HG03558 (cell line): ENCODE data around the gene FBLN2.

Source experiments
- ATAC-seq: cut with Tn5 transposase; IDR thresholded peaks from one replicate; pipeline ENCODE4 v1.9.1; 2021; ENCODE audit warnings: moderate number of reproducible peaks; ENCODE audit not compliant: unreplicated experiment; ENCODE audit errors: extremely low read depth

The FBLN2 gene

GRCh38 chr3:13575459-13576061 is 26.6 kb downstream of the FBLN2 start:
- no peak for ATAC-seq

- no peak for ATAC-seq
Observed at GRCh38 chr3:13577181-13578121, 28.5 kb downstream of the FBLN2 start.

DNA sequence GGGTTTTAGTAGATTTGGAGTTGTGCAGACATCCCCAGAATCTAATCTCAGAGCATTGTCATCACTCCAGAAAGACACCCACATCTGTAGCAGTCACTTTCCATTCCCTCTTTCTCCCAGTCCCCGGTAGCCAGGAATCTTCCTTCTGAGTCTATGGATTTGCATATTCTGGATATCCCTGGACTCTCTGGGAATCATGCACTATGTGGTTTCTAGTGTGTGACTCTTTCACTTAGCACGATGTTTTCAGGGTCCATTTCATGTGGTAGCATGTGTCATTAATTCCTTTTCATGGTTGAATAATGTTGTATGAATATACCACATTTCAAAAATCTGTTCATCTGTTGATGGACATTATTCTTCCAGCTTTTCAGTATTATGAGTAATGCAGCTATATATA is 29.3 kb downstream of the FBLN2 start:
- ATAC-seq = no peak

DNA sequence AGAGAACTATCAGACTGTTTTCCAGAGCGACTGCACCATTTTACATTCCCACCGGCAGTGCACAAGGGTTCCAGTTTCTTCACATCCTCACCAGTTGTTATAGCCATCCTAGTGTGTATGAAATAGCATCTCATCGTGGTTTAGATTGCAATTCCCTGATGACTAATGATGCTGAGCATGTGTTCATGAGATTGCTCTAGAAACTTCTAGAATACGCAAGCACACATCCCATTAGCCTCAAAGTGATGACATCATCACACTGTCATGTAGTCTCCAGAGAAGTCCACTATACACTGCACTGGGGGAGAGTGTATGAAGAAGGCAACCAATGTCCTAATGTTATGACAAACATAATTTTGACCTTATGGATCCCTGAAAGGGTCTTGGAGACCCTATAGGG is 30.1 kb downstream of the FBLN2 start:
- ATAC-seq = no peak

- ATAC-seq = no peak
Observed at GRCh38 chr3:13580256-13581023, 31.5 kb downstream of the FBLN2 start.

GRCh38 chr3:13581485-13582365 is 32.8 kb downstream of the FBLN2 start:
- ATAC-seq = no peak

GRCh38 chr3:13582366-13583250 is 33.7 kb downstream of the FBLN2 start:
- ATAC-seq = no peak

DNA sequence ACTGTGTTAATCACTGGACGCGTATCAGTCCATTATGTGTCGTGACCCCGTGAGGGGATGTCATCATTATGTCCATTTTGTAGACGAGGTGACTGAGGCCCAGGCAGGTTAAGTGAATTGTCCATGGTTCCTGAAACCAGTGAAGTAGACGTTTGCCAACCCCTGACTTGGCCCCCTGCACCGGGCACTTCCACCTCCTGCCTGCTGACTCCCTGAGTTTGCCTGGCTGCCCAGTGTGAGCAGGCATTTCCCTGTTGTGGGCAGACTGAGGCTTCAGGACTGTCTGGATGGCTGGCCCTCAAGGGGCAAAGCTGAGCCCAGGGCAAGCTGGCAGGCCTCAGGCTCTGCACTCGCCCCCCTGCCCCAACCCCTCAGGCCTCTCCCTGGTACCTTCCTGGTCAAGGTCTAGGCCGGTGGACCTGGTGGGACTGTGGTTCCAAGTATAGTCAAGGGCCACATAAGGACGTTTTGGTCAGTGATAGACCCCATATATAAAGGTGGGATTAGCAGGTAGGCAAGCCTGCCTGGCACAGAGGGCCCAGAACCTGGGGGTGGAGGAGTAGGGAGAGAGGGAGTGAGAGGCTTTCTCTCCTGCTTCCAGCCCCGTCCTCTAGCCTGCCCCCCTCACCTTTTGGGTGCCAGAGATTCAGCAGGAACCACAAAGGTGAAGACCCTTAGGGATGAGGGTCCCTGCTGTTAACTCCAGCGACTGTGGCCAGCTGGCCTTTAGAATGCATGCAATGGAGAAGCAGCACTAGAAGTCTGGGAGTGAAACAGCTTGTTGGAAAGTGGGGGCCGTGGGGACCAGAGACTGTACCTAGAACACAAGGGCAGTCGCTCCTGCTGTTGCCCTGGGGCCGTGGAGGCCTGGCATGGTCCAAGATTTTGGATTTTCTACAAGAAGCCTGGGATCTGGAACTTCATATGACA is 34.6 kb downstream of the FBLN2 start:
- ATAC-seq = no peak

DNA sequence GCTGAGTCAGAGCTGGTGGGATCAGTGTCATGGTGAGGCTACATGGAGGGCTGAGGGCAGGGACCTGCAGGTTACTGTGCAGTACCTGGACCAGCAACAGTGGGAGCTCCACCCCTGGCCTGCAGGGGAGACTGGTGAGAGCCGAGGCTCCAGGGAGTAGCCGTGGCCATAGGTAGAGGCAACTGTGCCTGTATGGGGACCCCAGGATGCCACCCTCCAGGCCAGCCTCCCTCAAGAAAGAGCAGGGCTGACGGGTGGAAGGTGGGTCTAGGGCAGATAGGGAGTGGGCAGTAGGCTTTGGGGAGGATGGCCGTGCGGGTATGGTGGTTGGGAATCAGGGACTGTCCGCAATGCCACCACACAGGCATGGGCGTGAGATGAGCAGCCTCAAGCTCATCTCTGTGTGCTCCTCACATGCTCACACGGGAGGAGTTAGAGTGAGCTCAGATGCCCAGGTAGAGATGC is 35.5 kb downstream of the FBLN2 start:
- ATAC-seq = no peak

DNA sequence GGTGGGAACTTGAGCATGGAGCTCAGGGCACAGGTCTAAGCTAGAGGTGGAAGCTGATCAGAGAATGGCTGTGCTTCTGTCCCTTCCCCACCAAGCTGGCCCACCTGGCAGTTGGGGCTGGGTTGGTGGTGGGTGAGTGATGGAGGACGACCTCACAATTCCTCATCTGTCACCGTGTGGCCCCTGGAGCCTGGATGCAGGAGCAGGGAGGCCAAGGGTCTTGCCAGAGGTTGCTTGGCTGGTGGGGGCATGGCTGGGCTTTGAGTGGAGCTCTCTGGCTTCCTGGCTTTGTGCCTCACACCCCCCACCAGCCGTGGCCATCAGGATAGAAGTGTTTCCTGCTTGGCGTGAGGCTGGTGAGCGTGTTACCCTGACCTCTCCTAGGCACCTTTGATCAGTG is 36.0 kb downstream of the FBLN2 start:
- no peak for ATAC-seq

GRCh38 chr3:13587442-13587841 is 38.5 kb downstream of the FBLN2 start:
- no peak for ATAC-seq

GRCh38 chr3:13588221-13588701 is 39.3 kb downstream of the FBLN2 start:
- no peak for ATAC-seq

DNA sequence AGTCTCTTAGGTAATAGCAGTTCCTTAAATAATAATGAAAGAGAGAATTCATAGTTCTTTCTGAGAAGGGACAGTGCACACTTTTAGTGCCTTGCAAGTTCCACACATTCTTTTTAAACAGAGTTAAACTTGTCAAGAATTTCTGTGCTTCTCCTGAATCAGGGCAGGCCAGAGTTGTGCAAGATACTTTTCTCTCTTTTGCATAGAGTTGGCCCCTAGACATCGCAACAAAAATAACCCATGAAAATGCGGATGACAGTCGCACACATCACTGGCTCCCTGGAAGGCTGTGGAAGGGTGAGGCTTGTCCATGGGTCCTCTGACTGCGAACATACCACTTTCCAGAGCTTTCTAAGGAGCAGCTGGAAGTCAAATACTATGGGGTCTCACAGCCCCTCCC is 40.1 kb downstream of the FBLN2 start:
- ATAC-seq = no peak

- no peak for ATAC-seq
Observed at GRCh38 chr3:13590841-13591520, 42.1 kb downstream of the FBLN2 start.

DNA sequence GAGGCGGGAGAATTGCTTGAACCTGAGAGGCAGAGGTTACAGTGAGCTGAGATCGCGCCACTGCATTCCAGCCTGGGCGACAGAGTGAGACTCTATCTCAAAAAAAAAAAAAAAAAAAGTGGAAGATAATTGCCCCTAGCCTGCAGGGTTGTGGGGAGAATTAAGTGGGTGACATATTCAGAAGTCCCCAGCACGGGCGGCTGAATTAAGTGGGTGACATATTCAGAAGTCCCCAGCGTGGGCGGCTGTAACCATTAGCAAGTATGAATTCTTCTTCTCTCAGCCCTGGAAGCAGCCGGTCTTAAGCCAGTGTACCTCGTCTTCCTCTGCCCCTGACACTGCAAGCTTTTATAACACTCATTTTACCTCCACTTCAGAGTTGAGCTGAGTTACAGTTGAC is 44.7 kb downstream of the FBLN2 start:
- no peak for ATAC-seq

GRCh38 chr3:13594146-13594545 is 45.2 kb downstream of the FBLN2 start:
- ATAC-seq = no peak

DNA sequence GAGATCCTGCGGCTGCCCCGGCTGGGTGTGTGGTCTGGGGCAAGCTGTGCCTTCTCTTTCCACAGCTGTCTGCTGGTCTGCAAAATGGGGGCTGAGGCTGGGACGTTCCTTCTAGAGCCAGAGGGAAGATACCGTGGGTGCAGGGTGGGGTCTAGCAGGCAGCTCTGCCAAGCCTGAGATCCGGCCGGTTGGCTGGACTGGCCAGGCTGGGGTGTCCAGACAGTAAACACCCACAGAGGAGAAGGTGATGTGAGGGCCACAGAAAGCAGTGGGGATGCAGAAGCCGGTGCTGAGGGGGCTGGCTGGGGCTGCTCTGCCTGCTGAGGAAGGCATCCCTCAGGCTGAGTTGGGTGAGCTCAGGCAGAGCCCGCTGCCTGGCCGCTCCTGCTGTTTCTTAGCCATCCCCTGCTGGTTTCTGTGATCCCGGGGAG is 46.1 kb downstream of the FBLN2 start:
- no peak for ATAC-seq
